Measurements from ENCODE around the gene FAF1. TPM values are rescaled to one million over a fixed set of nuclear protein-coding genes. Genes with fewer than 3 reads are reported as not detected.

Gene FAF1
- total and polyA plus RNA-seq, 2 experiments from 2014 or later, result 7.2 to 49.1 TPM

DNA sequence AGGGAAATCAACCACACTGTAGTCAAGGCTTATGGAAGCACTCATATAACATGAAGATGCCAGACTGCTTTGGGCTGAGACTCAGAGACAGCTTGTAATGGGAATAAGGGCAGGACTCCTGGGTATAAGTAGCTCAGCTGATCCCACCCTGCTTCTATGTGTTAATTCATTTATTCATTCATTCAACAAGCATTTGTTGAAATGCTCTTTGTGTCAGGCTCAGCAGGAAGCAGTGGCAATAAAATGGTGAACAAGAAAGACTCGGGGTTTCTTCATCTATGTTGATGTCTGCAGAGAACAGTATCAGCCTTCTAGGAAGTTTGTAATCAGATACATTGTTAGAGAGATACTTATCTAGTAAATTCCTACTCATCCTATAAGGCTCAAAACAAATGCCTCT, 391.3 kb downstream of the FAF1 start:
- H3K9me3 ChIP-seq (ENCODE audit: low read depth), result no peaks in the 10 kb centered on the region
- H3F3A ChIP-seq (ENCODE audit: insufficient read depth), result no peaks in the 10 kb centered on the region
- no peaks in the 10 kb centered on the region for H3K4me1 ChIP-seq (ENCODE audit: insufficient read depth)
- H3K4me3 ChIP-seq, result no peak overlapping the region
- H3K27me3 ChIP-seq (replicated peaks; ENCODE audit: insufficient read depth), result no peaks in the 10 kb centered on the region
- no peak overlapping the region for H2AFZ ChIP-seq
- no peaks in the 10 kb centered on the region for H3K79me2 ChIP-seq (ENCODE audit: insufficient read depth)
- 95 to 100% methylated on average over 1 of the region's 1 CpG for WGBS, 2 experiments (ENCODE audit: low coverage in 1 of 2, low lambda C conversion rate in 2 of 2, missing lambda C conversion rate in 2 of 2)
- TF ChIP-seq EZH2phosphoT487 (IDR thresholded peaks at IDR 0.05; ENCODE audit: insufficient read depth, low read depth) (no peak), EZH2 (IDR thresholded peaks at IDR 0.05; ENCODE audit: insufficient read depth, poor library complexity, severe bottlenecking) (no peak)
- peaks cover 13% of the 10 kb centered on the region; the same call in 1 of the 2 replicates for H3K36me3 ChIP-seq (ENCODE audit: low read depth)
- H3K27ac ChIP-seq, result no peak overlapping the region
- no peak for DNase-seq
- in situ Hi-C loops (cut with MboI), result no loop called here
- H4K20me1 ChIP-seq (ENCODE audit: insufficient read depth), result no peaks in the 10 kb centered on the region
- H3K9me2 ChIP-seq (ENCODE audit: insufficient read depth), result no peaks in the 10 kb centered on the region
- no peak overlapping the region for H3K9ac ChIP-seq
- H3K4me2 ChIP-seq (ENCODE audit: unreplicated experiment), result no peak overlapping the region

- WGBS, 2 experiments (ENCODE audit: low coverage in 1 of 2, low lambda C conversion rate in 2 of 2, missing lambda C conversion rate in 2 of 2), result 77 to 81% methylated on average over 2 of the region's 2 CpGs
These were observed 393.7 kb downstream of the FAF1 start for GRCh38 chr1:50566405-50566804.

GRCh38 chr1:50564417-50564816, 395.6 kb downstream of the FAF1 start:
- Histone ChIP-seq H3K9ac (no peak overlapping the region), H3K4me2 (ENCODE audit: unreplicated experiment) (no peak overlapping the region), H3K36me3 (ENCODE audit: low read depth) (peaks cover 13% of the 10 kb centered on the region; the same call in 1 of the 2 replicates), H3K9me3 (ENCODE audit: low read depth) (no peaks in the 10 kb centered on the region), H2AFZ (no peak overlapping the region), H3K79me2 (ENCODE audit: insufficient read depth) (no peaks in the 10 kb centered on the region), H3K4me3 (no peak overlapping the region), H3K27ac (no peak overlapping the region), H3F3A (ENCODE audit: insufficient read depth) (no peaks in the 10 kb centered on the region), H3K4me1 (ENCODE audit: insufficient read depth) (no peaks in the 10 kb centered on the region), H3K9me2 (ENCODE audit: insufficient read depth) (no peaks in the 10 kb centered on the region), H4K20me1 (ENCODE audit: insufficient read depth) (no peaks in the 10 kb centered on the region), H3K27me3 (replicated peaks; ENCODE audit: insufficient read depth) (no peaks in the 10 kb centered on the region)
- no peak for DNase-seq
- TF ChIP-seq EZH2phosphoT487 (IDR thresholded peaks at IDR 0.05; ENCODE audit: insufficient read depth, low read depth) (no peak), EZH2 (IDR thresholded peaks at IDR 0.05; ENCODE audit: insufficient read depth, poor library complexity, severe bottlenecking) (no peak)
- WGBS, 2 experiments (ENCODE audit: low coverage in 1 of 2, low lambda C conversion rate in 2 of 2, missing lambda C conversion rate in 2 of 2), result 94 to 97% methylated on average over 1 of the region's 1 CpG
- in situ Hi-C loops (cut with MboI), result no loop called here

More at GRCh38 chr1:50566405-50566804, 393.7 kb downstream of the FAF1 start:
- Histone ChIP-seq H3F3A (ENCODE audit: insufficient read depth) (no peaks in the 10 kb centered on the region), H3K4me1 (ENCODE audit: insufficient read depth) (no peaks in the 10 kb centered on the region), H2AFZ (no peak overlapping the region), H3K27me3 (replicated peaks; ENCODE audit: insufficient read depth) (no peaks in the 10 kb centered on the region), H3K27ac (no peak overlapping the region), H3K9me3 (ENCODE audit: low read depth) (no peaks in the 10 kb centered on the region), H4K20me1 (ENCODE audit: insufficient read depth) (no peaks in the 10 kb centered on the region), H3K36me3 (ENCODE audit: low read depth) (peaks cover 13% of the 10 kb centered on the region; the same call in 1 of the 2 replicates), H3K4me2 (ENCODE audit: unreplicated experiment) (no peak overlapping the region), H3K4me3 (no peak overlapping the region), H3K9ac (no peak overlapping the region), H3K9me2 (ENCODE audit: insufficient read depth) (no peaks in the 10 kb centered on the region), H3K79me2 (ENCODE audit: insufficient read depth) (no peaks in the 10 kb centered on the region)
- TF ChIP-seq EZH2phosphoT487 (IDR thresholded peaks at IDR 0.05; ENCODE audit: insufficient read depth, low read depth), result no peak
- TF ChIP-seq EZH2 (IDR thresholded peaks at IDR 0.05; ENCODE audit: insufficient read depth, poor library complexity, severe bottlenecking), result no peak
- in situ Hi-C loops (cut with MboI), result no loop called here
- DNase-seq, result no peak

DNA sequence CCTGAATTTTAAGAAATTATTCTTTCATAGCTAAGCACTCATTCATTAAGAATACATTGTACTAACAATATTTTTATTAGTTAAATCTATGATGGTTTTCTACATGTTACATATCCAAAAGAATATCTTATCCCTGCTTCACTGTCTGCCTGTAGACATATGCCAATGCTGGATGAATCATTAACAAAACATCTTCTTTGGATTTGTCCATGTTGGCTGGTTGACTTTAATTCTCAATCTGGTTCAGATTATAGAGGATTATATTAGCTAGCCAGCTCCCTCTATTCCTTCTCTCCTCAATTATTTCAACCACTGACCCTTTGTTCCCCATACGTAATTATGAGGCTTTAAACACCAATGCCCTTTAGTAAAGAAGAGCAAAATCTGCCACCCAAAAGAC, 398.0 kb downstream of the FAF1 start:
- in situ Hi-C loops (cut with MboI), result no loop called here
- H3K4me3 ChIP-seq, result no peak overlapping the region

GRCh38 chr1:50559421-50559820, 400.6 kb downstream of the FAF1 start:
- H2AFZ ChIP-seq, result no peak overlapping the region
- H3K27me3 ChIP-seq (replicated peaks; ENCODE audit: insufficient read depth), result no peaks in the 10 kb centered on the region
- H3K4me2 ChIP-seq (ENCODE audit: unreplicated experiment), result no peak overlapping the region
- H3K9me3 ChIP-seq (ENCODE audit: low read depth), result no peaks in the 10 kb centered on the region
- no peaks in the 10 kb centered on the region for H3K9me2 ChIP-seq (ENCODE audit: insufficient read depth)
- no peak for TF ChIP-seq EZH2phosphoT487 (IDR thresholded peaks at IDR 0.05; ENCODE audit: insufficient read depth, low read depth)
- TF ChIP-seq EZH2 (IDR thresholded peaks at IDR 0.05; ENCODE audit: insufficient read depth, poor library complexity, severe bottlenecking), result no peak
- DNase-seq, result no peak
- no peaks in the 10 kb centered on the region for H3K4me1 ChIP-seq (ENCODE audit: insufficient read depth)
- no peaks in the 10 kb centered on the region; the same call in 1 of the 2 replicates for H3K36me3 ChIP-seq (ENCODE audit: low read depth)
- H3K4me3 ChIP-seq, result no peak overlapping the region
- no peak overlapping the region for H3K9ac ChIP-seq
- H3K27ac ChIP-seq, result no peak overlapping the region
- H3F3A ChIP-seq (ENCODE audit: insufficient read depth), result no peaks in the 10 kb centered on the region
- H4K20me1 ChIP-seq (ENCODE audit: insufficient read depth), result no peaks in the 10 kb centered on the region
- in situ Hi-C loops (cut with MboI), result no loop called here
- H3K79me2 ChIP-seq (ENCODE audit: insufficient read depth), result no peaks in the 10 kb centered on the region
- WGBS, 2 experiments (ENCODE audit: low coverage in 1 of 2, low lambda C conversion rate in 2 of 2, missing lambda C conversion rate in 2 of 2), result 76 to 86% methylated on average over 3 of the region's 3 CpGs

More for the DNA sequence above, 398.0 kb downstream of the FAF1 start:
- peak; percentile 43 for DNase-seq
- Histone ChIP-seq H2AFZ (no peak overlapping the region), H3F3A (ENCODE audit: insufficient read depth) (no peaks in the 10 kb centered on the region), H3K27me3 (replicated peaks; ENCODE audit: insufficient read depth) (no peaks in the 10 kb centered on the region), H3K27ac (no peak overlapping the region), H3K79me2 (ENCODE audit: insufficient read depth) (no peaks in the 10 kb centered on the region), H3K4me1 (ENCODE audit: insufficient read depth) (no peaks in the 10 kb centered on the region), H3K9ac (no peak overlapping the region), H3K36me3 (ENCODE audit: low read depth) (peaks cover 11% of the 10 kb centered on the region; the same call in 1 of the 2 replicates), H3K4me2 (ENCODE audit: unreplicated experiment) (no peak overlapping the region), H3K9me2 (ENCODE audit: insufficient read depth) (no peaks in the 10 kb centered on the region), H4K20me1 (ENCODE audit: insufficient read depth) (no peaks in the 10 kb centered on the region), H3K9me3 (ENCODE audit: low read depth) (no peaks in the 10 kb centered on the region)
- no peak for TF ChIP-seq EZH2 (IDR thresholded peaks at IDR 0.05; ENCODE audit: insufficient read depth, poor library complexity, severe bottlenecking)
- TF ChIP-seq EZH2phosphoT487 (IDR thresholded peaks at IDR 0.05; ENCODE audit: insufficient read depth, low read depth), result no peak
- WGBS, 2 experiments (ENCODE audit: low coverage in 1 of 2, low lambda C conversion rate in 2 of 2, missing lambda C conversion rate in 2 of 2), result 36 to 47% methylated on average over 1 of the region's 1 CpG

All from GM23248 (cell line).